ENCODE data around the gene PRICKLE2.

Gene PRICKLE2

GRCh38 chr3:64218329-64218728, 6.9 kb downstream of the PRICKLE2 start:
- Histone ChIP-seq H3K4me3 (ENCODE audit: low read length) (no peak overlapping the region), H3K9me3 (ENCODE audit: control insufficient read depth, insufficient read depth, low read length) (no peaks in the 10 kb centered on the region), H3K27me3 (ENCODE audit: control insufficient read depth, low read length) (no peaks in the 10 kb centered on the region; the same call in 1 of the 2 replicates), H3K9me2 (replicated peaks; ENCODE audit: control insufficient read depth, low read length) (no peaks in the 10 kb centered on the region), H3F3A (ENCODE audit: control insufficient read depth, insufficient read depth) (no peaks in the 10 kb centered on the region), H4K20me1 (ENCODE audit: control insufficient read depth, insufficient read depth, low read depth, low read length) (no peaks in the 10 kb centered on the region), H3K4me2 (ENCODE audit: low read length) (no peak overlapping the region), H3K36me3 (ENCODE audit: control insufficient read depth, low read length) (no peaks in the 10 kb centered on the region), H3K79me2 (ENCODE audit: control insufficient read depth, low read length) (no peaks in the 10 kb centered on the region), H3K27ac (ENCODE audit: low read depth, low read length) (no peak overlapping the region), H3K4me1 (ENCODE audit: control insufficient read depth, low read length) (no peaks in the 10 kb centered on the region)
- no peak for TF ChIP-seq EZH2phosphoT487 (IDR thresholded peaks at IDR 0.05; ENCODE audit: borderline replicate concordance, low read length)
- TF ChIP-seq, protein P1, sequence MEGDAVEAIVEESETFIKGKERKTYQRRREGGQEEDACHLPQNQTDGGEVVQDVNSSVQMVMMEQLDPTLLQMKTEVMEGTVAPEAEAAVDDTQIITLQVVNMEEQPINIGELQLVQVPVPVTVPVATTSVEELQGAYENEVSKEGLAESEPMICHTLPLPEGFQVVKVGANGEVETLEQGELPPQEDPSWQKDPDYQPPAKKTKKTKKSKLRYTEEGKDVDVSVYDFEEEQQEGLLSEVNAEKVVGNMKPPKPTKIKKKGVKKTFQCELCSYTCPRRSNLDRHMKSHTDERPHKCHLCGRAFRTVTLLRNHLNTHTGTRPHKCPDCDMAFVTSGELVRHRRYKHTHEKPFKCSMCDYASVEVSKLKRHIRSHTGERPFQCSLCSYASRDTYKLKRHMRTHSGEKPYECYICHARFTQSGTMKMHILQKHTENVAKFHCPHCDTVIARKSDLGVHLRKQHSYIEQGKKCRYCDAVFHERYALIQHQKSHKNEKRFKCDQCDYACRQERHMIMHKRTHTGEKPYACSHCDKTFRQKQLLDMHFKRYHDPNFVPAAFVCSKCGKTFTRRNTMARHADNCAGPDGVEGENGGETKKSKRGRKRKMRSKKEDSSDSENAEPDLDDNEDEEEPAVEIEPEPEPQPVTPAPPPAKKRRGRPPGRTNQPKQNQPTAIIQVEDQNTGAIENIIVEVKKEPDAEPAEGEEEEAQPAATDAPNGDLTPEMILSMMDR (IDR thresholded peaks at IDR 0.05; ENCODE audit: low read depth, low read length, poor library complexity, severe bottlenecking), result no peak

- no peaks in the 10 kb centered on the region for H3F3A ChIP-seq (ENCODE audit: control insufficient read depth, insufficient read depth)
- H3K27ac ChIP-seq (ENCODE audit: low read depth, low read length), result no peak overlapping the region
- no peak overlapping the region for H3K4me3 ChIP-seq (ENCODE audit: low read length)
- H4K20me1 ChIP-seq (ENCODE audit: control insufficient read depth, insufficient read depth, low read depth, low read length), result no peaks in the 10 kb centered on the region
- H3K36me3 ChIP-seq (ENCODE audit: control insufficient read depth, low read length), result no peaks in the 10 kb centered on the region
- no peaks in the 10 kb centered on the region for H3K9me2 ChIP-seq (replicated peaks; ENCODE audit: control insufficient read depth, low read length)
- no peaks in the 10 kb centered on the region for H3K4me1 ChIP-seq (ENCODE audit: control insufficient read depth, low read length)
- H3K27me3 ChIP-seq (ENCODE audit: control insufficient read depth, low read length), result no peaks in the 10 kb centered on the region; the same call in 1 of the 2 replicates
- no peak for TF ChIP-seq EZH2phosphoT487 (IDR thresholded peaks at IDR 0.05; ENCODE audit: borderline replicate concordance, low read length)
- TF ChIP-seq, protein P1 (IDR thresholded peaks at IDR 0.05; ENCODE audit: low read depth, low read length, poor library complexity, severe bottlenecking), result no peak
- no peaks in the 10 kb centered on the region for H3K9me3 ChIP-seq (ENCODE audit: control insufficient read depth, insufficient read depth, low read length)
- H3K79me2 ChIP-seq (ENCODE audit: control insufficient read depth, low read length), result no peaks in the 10 kb centered on the region
- H3K4me2 ChIP-seq (ENCODE audit: low read length), result no peak overlapping the region
These were observed 8.8 kb downstream of the PRICKLE2 start for GRCh38 chr3:64216274-64217147.

DNA sequence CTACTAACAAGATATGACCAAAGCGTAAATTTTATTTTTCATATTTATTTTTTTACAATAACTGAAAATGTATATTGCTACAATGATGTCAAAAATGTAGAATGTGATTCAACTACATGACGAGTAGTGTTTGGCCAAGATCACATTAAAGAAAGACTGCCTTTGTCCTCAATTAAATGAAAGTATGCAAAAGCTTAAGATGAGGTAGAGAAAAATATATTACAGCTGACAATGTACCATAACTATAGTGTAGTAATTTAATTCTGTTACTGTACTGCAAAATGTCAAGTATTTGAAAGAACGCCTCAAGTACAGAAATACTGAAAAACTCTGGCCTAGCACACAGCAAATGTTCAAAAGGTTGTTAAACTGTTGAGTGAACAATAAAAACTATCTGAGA, 9.7 kb downstream of the PRICKLE2 start:
- no peak overlapping the region for H3K4me2 ChIP-seq (ENCODE audit: low read length)
- H3K27ac ChIP-seq (ENCODE audit: low read depth, low read length), result no peak overlapping the region
- H3K4me1 ChIP-seq (ENCODE audit: control insufficient read depth, low read length), result no peaks in the 10 kb centered on the region
- H3F3A ChIP-seq (ENCODE audit: control insufficient read depth, insufficient read depth), result no peaks in the 10 kb centered on the region
- no peaks in the 10 kb centered on the region for H3K79me2 ChIP-seq (ENCODE audit: control insufficient read depth, low read length)
- TF ChIP-seq EZH2phosphoT487 (IDR thresholded peaks at IDR 0.05; ENCODE audit: borderline replicate concordance, low read length), result no peak
- TF ChIP-seq, protein P1 (IDR thresholded peaks at IDR 0.05; ENCODE audit: low read depth, low read length, poor library complexity, severe bottlenecking), result no peak
- H3K36me3 ChIP-seq (ENCODE audit: control insufficient read depth, low read length), result no peaks in the 10 kb centered on the region
- H3K4me3 ChIP-seq (ENCODE audit: low read length), result no peak overlapping the region
- H4K20me1 ChIP-seq (ENCODE audit: control insufficient read depth, insufficient read depth, low read depth, low read length), result no peaks in the 10 kb centered on the region
- H3K9me2 ChIP-seq (replicated peaks; ENCODE audit: control insufficient read depth, low read length), result no peaks in the 10 kb centered on the region
- H3K27me3 ChIP-seq (ENCODE audit: control insufficient read depth, low read length), result no peaks in the 10 kb centered on the region; the same call in 1 of the 2 replicates
- H3K9me3 ChIP-seq (ENCODE audit: control insufficient read depth, insufficient read depth, low read length), result no peaks in the 10 kb centered on the region

Data from DOHH2 (cell line).